ENCODE data around the gene ZNF652.

The ZNF652 gene

DNA sequence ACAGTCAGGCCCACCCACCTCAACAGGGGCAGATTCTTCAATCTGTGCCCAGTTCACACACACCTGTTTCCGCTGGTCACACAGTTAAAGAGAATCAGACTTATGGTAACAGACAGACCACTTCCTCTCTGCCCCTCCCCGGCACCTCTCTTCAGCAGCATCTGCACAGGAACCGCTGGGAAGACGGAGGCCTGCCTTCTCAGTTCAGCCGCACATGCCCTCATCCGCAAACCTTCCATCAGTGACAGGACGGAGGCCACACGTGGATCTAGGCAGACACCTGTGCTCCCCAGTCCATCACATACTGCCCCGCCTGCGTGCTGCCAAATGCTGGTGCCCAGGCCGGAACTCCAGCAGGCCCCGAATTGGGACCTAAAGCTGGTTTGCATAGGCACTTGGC lies 42.3 kb upstream of the ZNF652 start:
- Histone ChIP-seq H3K9me2 (replicated peaks; ENCODE audit: insufficient read depth, low read length) (no peaks in the 10 kb centered on the region), H3K79me2 (ENCODE audit: insufficient read depth, low read length) (no peaks in the 10 kb centered on the region), H3F3A (ENCODE audit: insufficient read depth) (peaks cover 6% of the 10 kb centered on the region), H4K20me1 (ENCODE audit: low read depth, low read length) (no peaks in the 10 kb centered on the region), H3K36me3 (ENCODE audit: low read length) (peaks cover 13% of the 10 kb centered on the region), H3K27me3 (ENCODE audit: low read length) (no peaks in the 10 kb centered on the region), H3K4me3 (ENCODE audit: insufficient read depth, low read length, poor library complexity, severe bottlenecking) (no peak overlapping the region), H3K9ac (ENCODE audit: low read length) (no peak overlapping the region), H3K27ac (ENCODE audit: low read depth, low read length) (no peak overlapping the region), H2AFZ (ENCODE audit: low read depth, low read length, severe bottlenecking) (no peak overlapping the region), H3K4me2 (ENCODE audit: low read depth, low read length, poor library complexity, severe bottlenecking) (no peak overlapping the region), H3K9me3 (ENCODE audit: insufficient read depth, low read length) (no peaks in the 10 kb centered on the region)
- TF ChIP-seq, protein P1, sequence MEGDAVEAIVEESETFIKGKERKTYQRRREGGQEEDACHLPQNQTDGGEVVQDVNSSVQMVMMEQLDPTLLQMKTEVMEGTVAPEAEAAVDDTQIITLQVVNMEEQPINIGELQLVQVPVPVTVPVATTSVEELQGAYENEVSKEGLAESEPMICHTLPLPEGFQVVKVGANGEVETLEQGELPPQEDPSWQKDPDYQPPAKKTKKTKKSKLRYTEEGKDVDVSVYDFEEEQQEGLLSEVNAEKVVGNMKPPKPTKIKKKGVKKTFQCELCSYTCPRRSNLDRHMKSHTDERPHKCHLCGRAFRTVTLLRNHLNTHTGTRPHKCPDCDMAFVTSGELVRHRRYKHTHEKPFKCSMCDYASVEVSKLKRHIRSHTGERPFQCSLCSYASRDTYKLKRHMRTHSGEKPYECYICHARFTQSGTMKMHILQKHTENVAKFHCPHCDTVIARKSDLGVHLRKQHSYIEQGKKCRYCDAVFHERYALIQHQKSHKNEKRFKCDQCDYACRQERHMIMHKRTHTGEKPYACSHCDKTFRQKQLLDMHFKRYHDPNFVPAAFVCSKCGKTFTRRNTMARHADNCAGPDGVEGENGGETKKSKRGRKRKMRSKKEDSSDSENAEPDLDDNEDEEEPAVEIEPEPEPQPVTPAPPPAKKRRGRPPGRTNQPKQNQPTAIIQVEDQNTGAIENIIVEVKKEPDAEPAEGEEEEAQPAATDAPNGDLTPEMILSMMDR (IDR thresholded peaks at IDR 0.05; ENCODE audit: insufficient read depth, low read length, poor library complexity, severe bottlenecking): no peak

DNA sequence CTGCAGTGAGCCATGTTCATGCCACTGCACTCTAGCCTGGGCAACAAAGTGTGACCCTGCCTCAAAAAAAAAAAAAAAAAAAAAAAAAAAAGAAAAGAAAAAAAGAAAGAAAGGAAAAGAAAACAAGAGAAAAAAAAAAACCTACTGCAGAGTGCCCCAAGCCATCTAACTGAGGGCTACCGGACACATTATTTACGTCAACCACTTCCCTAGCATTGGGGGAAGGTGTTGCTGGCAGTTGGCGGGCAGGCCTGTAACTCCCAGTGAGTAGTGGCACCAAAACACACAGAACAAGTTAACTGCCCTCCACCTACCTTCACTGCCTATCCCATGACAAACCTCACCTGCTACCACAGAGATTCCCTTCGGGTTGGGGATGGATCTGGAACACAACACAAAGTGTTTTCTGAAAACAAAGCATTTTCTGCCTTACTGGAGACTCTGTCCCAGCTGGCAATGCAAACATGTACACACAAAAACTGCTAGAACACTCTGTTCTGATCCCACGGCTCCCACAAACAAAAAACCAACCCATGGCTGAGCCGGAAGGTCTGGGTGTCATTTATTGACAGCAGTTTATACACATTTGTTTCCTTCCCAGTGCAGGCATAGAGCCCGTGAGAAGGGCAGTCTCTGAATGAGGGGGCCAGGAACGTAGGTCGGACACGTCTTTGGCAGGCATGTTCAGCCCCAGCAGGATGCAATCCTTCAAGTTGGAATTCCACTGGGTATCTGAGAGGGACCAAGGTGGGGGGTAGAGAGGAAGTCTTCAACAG lies 41.7 kb upstream of the ZNF652 start:
- Histone ChIP-seq H3F3A (ENCODE audit: insufficient read depth) (peaks cover 6% of the 10 kb centered on the region), H3K9ac (ENCODE audit: low read length) (no peak overlapping the region), H4K20me1 (ENCODE audit: low read depth, low read length) (no peaks in the 10 kb centered on the region), H3K36me3 (ENCODE audit: low read length) (peaks cover 13% of the 10 kb centered on the region), H3K9me2 (replicated peaks; ENCODE audit: insufficient read depth, low read length) (no peaks in the 10 kb centered on the region), H3K4me3 (ENCODE audit: insufficient read depth, low read length, poor library complexity, severe bottlenecking) (no peak overlapping the region), H3K79me2 (ENCODE audit: insufficient read depth, low read length) (no peaks in the 10 kb centered on the region), H3K9me3 (ENCODE audit: insufficient read depth, low read length) (no peaks in the 10 kb centered on the region), H3K27me3 (ENCODE audit: low read length) (no peaks in the 10 kb centered on the region), H2AFZ (ENCODE audit: low read depth, low read length, severe bottlenecking) (no peak overlapping the region), H3K4me2 (ENCODE audit: low read depth, low read length, poor library complexity, severe bottlenecking) (no peak overlapping the region), H3K27ac (ENCODE audit: low read depth, low read length) (no peak overlapping the region)
- TF ChIP-seq EZH2phosphoT487 (conservative IDR thresholded peaks at IDR 0.05; ENCODE audit: low read length): no peak
- TF ChIP-seq, protein P1 (IDR thresholded peaks at IDR 0.05; ENCODE audit: insufficient read depth, low read length, poor library complexity, severe bottlenecking): no peak

DNA sequence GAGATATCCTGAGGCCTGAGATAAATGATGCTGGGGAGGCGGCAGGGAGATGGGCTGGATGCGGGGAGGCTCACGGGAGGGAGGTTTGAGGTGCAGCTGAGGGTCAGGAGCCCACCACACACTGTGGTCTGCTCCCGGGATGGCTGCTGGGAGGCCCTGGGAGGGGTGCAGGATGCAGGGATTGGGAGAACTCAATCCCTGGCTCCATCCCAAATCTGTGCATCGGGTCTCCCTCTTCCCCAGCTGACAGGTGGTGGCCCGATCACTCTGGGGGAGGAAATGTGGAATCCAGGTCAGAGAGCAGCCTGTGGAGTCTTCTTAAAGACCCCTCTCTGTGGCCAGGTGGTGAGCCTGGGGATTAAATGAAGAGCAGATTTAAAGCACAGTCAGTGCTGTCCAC lies 40.7 kb upstream of the ZNF652 start:
- H3K36me3 ChIP-seq (ENCODE audit: low read length): peaks cover 13% of the 10 kb centered on the region
- no peak overlapping the region for H3K27ac ChIP-seq (ENCODE audit: low read depth, low read length)
- no peak overlapping the region for H3K4me2 ChIP-seq (ENCODE audit: low read depth, low read length, poor library complexity, severe bottlenecking)
- no peaks in the 10 kb centered on the region for H3K9me2 ChIP-seq (replicated peaks; ENCODE audit: insufficient read depth, low read length)
- no peaks in the 10 kb centered on the region for H4K20me1 ChIP-seq (ENCODE audit: low read depth, low read length)
- no peak overlapping the region for H2AFZ ChIP-seq (ENCODE audit: low read depth, low read length, severe bottlenecking)
- H3K4me3 ChIP-seq (ENCODE audit: insufficient read depth, low read length, poor library complexity, severe bottlenecking): no peak overlapping the region
- no peak for TF ChIP-seq EZH2phosphoT487 (conservative IDR thresholded peaks at IDR 0.05; ENCODE audit: low read length)
- TF ChIP-seq, protein P1 (IDR thresholded peaks at IDR 0.05; ENCODE audit: insufficient read depth, low read length, poor library complexity, severe bottlenecking): no peak
- no peaks in the 10 kb centered on the region for H3K9me3 ChIP-seq (ENCODE audit: insufficient read depth, low read length)
- no peaks in the 10 kb centered on the region for H3K27me3 ChIP-seq (ENCODE audit: low read length)
- H3K9ac ChIP-seq (ENCODE audit: low read length): no peak overlapping the region
- no peaks in the 10 kb centered on the region for H3K79me2 ChIP-seq (ENCODE audit: insufficient read depth, low read length)
- no peaks in the 10 kb centered on the region for H3F3A ChIP-seq (ENCODE audit: insufficient read depth)
